Erythroblast (primary cell): ENCODE results near the gene SEC61B.

Experiments
- DNase-seq, 2 experiments: peaks; one replicate each; lab custom pipeline; 2025; lab: John Stamatoyannopoulos, UW
- GATA1 ChIP-seq: IDR thresholded peaks from 2 replicates; pipeline ENCODE4 v1.6.1; 2011; ENCODE audit warnings: low read depth, mild to moderate bottlenecking, control low read depth, low read length, moderate library complexity
- POLR2A ChIP-seq: IDR thresholded peaks from 2 replicates; pipeline ENCODE4 v1.6.1; 2011; ENCODE audit warnings: mild to moderate bottlenecking, low read length

Gene SEC61B

GRCh38 chr9:99221621-99222415 lies at the start of gene SEC61B, which contains the start of gene ALG2:
SEC61B (plus strand) TSS chr9:99222282; CDS start chr9:99222364, 82 bp downstream.
ALG2 (minus strand) TSS chr9:99221942; CDS start chr9:99221894, 48 bp downstream.
- peak; percentile 97 to 98 for DNase-seq
- TF ChIP-seq GATA1, result no peak
- TF ChIP-seq POLR2A, result peak; percentile 94

DNA sequence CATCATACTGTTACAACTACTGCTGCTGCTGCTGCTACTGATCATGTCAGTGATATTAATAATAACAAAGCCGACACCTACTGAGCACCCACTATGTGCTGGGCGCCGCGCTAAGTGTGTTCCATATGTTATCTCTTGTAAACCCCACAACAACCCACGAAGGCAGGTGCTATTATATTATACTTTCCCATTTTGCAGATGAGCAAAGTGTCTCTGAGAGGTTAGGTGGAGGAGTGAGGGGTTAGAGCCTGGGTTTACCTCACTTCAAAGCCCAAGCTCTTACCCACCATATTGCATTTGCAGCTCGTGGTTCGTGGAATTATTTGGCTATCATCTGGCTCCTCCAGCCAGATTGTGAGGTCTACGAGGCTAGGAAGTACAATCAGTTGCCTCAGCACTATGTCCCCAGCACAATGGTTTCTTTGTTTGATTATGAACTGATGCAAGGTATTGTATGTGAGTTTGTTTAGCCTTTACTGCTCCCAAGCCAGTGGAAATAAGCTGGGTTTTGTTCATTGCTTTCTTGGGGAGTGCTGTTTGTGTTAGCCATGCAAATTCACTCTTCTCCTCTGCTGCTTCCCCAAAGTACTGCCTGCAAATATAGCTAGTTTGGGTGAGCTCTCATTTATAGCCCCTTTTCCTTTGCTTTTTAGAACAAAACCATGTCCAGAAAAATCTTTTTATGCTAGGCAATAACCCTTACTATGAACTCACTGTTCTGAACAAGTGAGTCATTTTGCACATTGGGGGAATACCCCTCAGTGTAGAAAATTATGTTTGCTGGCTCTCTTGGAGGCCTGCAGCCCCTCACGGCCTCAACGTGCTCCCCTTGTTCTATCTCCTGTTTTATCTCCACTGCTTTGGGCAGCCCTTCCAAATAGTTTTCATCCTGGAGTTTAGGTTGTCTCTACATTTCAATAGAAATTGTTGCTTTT lies 48.2 kb upstream of the SEC61B start:
- TF ChIP-seq GATA1, result no peak
- TF ChIP-seq POLR2A, result no peak
- DNase-seq, result no peak

DNA sequence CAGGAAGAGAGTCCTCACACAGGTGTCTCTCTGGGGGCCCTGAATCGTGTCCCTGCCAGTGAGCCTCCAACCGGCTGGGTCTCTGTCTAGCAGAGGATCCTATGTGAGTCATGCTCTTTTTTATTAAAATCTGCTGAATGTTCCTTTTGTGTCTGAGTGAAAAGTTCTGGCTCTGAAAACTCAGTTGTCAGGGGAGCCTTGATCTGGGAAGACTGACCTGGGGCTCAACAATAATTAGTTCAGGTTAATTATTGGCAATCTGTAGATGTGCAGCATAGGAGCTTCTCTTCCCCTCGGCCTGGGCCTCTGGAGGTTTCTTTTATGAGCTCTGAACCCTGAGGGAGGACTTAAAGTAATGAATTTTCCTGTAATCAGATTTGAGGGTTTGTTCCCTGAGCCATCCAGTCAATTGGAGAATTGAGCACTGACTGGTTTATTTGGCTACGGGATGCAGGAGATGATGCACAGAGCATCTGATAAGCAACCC lies 45.5 kb upstream of the SEC61B start:
- DNase-seq, result no peak

DNA sequence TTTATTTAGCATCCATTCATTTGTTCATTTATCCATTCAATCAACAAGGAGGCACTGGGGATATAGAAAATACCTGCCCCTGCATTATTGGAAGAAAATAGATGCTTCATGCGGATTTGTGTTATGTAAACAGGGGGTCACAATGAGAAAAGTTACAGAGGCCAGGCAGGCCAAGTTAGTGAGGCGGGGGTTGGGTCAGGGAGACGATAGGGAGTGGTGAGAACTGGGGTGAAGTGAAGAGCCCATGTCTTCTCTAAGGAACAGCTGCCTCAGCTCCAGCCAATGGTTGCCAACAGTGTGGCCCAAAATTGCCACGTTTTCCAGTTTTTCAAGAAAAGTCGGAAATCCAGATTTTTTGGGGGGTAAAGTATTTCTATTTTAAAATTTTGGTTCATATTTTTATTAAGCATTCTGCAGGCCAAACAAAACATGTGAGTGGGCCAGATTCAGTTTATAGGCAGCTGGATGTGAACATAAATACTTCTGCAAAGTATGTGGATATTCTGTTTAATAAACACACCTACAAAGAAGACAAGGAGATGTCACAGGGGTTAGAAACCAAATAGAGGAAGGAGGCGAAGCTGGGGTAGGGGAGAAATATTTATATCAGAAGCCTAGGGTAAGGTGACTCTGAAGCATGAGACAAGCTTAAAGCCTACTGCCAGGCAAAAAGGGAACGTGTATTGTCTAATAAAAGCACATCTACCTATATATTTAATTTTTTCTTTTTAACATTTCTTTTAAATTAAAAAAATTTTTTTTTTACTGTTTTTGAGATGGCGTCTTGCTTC lies 44.3 kb upstream of the SEC61B start:
- TF ChIP-seq POLR2A, result no peak
- TF ChIP-seq GATA1, result no peak
- no peak for DNase-seq

More for the DNA sequence above, 45.5 kb upstream of the SEC61B start:
- no peak for TF ChIP-seq GATA1
- TF ChIP-seq POLR2A, result no peak

DNA sequence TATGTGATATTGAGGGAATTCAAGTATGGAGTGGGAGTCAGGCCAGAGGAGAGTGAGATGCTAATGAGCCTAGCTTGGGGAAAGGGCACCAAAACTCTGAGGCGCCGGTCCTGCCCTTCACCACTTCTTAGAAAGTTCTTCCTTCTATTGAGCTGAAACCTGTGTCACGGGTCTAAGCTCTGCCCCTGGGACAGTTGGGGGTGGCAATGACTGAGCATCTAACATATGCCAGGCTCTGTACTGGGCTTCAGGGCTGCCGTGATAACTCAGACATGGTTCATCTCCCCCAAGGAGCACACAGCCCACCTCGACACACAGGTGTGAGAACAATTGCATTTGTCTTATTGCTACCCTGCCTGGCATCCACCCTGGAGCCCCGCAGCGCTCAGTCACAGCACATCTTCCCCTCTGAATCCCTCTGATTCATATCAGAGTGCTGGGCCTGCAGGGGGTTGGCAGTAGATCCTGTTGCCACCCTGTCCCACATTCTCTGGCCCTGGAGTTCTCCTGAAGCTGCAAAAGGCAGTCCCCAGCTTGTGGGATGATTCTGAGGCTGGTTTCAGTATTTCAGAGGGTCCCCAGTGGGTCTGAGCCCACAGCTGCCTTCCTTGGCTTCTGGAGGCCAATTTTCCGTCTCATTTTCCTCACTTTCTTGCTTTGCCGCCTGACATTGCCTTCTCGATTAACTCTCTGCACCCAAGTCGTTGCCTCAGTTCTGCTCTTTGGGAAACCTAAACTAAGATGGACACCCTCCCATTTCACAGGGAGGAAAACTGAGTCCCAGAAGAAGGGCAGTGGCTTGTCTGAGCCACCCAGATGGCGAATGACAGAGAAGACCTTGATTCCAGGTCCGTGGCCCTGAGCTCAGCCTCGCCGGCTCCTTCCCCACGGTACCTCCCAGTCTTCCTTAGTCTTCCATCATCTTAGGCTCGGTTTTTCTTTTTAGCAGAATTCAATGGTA lies 42.9 kb upstream of the SEC61B start:
- TF ChIP-seq POLR2A (no peak), GATA1 (no peak)

DNA sequence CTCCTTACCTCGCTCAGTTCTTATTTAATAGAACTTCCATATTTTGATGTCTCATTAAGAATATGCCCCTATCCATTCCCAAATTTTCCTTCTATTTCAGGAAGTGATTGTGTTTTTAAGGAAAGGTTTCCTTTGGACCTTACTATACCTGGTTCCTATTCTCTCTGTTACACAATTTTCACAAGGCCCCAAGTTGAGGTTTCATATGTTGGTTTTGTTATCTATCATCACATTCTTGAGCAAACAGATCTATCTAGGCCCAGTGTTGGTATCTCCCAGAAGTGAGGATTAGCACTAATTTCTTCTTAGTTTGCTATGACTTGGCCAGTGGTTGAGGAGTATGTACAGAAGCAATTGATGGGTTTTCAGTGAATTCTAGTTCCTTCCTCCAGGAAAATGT lies 41.9 kb upstream of the SEC61B start:
- no peak for TF ChIP-seq POLR2A
- no peak for TF ChIP-seq GATA1
- no peak for DNase-seq

More for the DNA sequence above, 42.9 kb upstream of the SEC61B start:
- no peak for DNase-seq

DNA sequence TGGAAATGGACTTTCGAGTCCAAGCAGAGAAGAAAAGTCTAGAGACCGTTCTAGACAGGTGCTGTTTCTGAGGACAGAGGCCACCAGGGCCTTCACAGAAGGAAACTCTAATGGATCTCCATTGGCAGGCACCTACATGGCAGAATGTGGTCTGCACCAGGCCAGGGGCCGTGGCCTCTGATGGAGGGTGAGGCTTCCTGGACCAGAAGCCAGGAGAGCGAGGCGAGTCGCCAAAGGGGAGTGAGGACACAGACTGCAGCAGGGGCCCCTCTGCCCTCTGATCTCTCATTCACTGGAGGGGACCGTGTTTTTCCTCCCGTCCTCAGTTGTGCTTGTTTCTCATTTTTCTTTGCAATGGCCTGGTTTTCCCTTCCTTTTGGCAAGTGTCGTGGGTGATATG lies 41.4 kb upstream of the SEC61B start:
- no peak for TF ChIP-seq POLR2A
- no peak for DNase-seq

DNA sequence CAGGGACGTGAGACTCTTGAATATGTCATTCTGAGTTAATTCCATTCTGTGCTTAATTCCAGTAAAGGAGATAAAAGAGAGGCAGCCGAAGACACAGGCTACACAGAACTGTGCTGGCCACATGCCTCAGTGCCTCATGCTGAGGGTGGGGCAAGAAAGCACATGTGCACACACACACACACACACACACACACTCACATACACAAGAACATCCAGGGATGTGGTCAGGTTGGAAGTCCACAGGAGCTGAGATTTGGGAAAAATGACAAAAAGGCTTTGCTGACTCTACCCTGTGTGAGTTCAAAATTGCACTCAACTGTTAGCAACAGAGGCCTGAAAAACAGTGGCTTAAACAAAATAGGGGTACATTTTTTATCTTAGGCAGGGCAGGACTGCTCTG lies 40.9 kb upstream of the SEC61B start:
- no peak for TF ChIP-seq GATA1
- no peak for TF ChIP-seq POLR2A
- no peak for DNase-seq

DNA sequence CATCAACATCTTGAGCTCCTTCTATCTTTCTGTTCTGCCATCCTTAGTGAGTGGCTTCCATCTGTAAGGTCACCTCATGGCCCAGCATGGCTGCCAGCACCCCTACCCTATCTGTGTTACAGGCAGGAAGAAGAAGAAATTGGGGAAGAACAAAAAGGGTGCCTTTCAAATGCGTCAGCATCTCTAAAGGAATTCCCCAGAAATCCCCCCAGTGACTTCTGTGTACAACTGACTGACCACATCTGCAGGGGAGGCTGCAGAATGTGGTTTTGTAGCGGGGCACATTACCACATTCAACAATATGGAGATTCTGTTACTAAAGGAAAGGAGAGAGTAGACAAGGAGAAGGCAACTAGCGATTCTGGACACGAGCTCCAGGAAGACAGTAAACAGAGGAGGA lies 40.5 kb upstream of the SEC61B start:
- TF ChIP-seq GATA1 (no peak), POLR2A (no peak)
- DNase-seq, result no peak

DNA sequence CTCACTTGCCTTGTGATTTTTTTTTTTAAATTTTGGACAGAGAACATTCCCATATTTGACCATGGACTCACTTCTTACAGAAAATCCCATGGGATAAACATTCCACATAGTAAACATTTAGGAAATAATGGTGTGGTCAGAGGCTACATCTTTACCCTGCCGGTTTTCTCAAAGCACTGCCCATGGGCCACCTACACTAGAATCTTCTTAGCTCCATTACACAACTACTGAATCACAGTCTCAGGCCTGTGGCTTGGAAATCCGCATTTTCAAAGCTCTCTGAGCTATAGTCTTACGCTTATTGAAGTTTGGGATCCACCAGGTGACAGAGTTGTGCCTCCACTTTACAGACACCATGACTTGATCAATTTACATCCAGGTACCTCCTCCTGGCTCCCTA lies 39.7 kb upstream of the SEC61B start:
- no peak for TF ChIP-seq GATA1
- TF ChIP-seq POLR2A, result no peak

DNA sequence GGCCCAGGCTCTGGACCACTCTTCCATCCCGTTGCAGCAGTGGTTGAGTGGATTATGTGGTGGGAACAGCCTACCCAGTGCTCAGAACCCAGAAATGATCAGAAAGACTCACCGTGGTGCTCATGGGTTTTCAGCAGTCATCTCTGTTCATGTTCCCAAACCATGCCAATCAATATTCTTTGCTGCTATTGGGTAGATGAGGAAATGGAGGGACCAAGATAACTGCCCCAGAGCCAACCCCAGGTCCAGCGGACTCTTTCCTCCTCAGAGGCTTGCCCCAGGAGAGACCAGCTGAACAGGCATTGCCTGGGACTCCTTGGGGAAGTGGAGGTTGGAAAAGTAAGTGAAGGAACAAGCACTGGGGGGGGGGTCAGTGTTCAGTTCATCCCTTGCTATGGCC lies 38.5 kb upstream of the SEC61B start:
- no peak for TF ChIP-seq GATA1

More for the DNA sequence above, 39.7 kb upstream of the SEC61B start:
- DNase-seq, result no peak

DNA sequence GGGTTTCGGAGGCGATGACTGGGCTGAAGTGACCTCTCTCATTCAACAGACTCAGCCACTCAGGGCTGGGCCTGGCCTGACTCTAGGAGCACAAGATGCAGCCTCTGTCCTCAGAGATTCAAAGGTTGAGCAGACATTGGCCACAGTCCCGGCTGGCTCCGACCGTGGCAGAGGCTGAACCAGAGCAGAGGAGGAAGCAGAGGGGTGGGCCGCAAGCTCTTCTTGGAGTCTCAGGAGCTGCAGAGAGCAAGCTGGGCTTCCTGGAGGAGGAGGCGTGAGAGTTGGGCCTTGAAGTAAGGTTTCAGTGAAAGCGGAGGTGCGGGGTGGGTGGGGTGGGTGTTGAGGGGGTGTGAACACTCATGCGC lies 38.0 kb upstream of the SEC61B start:
- DNase-seq, result no peak
- TF ChIP-seq POLR2A (no peak), GATA1 (no peak)

More for the DNA sequence above, 38.5 kb upstream of the SEC61B start:
- no peak for DNase-seq
